GM18526 (cell line): ENCODE measurements around the gene NPSR1.

Experiments
- POLR2A ChIP-seq: IDR thresholded peaks from 3 replicates; pipeline ENCODE4 v1.6.1; 2011; ENCODE audit not compliant: insufficient read length; ENCODE audit errors: extremely low read depth

The NPSR1 gene

GRCh38 chr7:34761627-34762026 lies 103.6 kb downstream of the NPSR1 start:
- TF ChIP-seq POLR2A: no peak

- TF ChIP-seq POLR2A: no peak
Observed at GRCh38 chr7:34762764-34763163, 104.7 kb downstream of the NPSR1 start.

- no peak for TF ChIP-seq POLR2A
Observed at GRCh38 chr7:34772296-34772938, 114.4 kb downstream of the NPSR1 start.

- TF ChIP-seq POLR2A: no peak
Observed at GRCh38 chr7:34776748-34777358, 118.8 kb downstream of the NPSR1 start.

- no peak for TF ChIP-seq POLR2A
Observed at GRCh38 chr7:34780546-34780945, 122.5 kb downstream of the NPSR1 start.

- TF ChIP-seq POLR2A: no peak
Observed at GRCh38 chr7:34787586-34787985, 129.6 kb downstream of the NPSR1 start.

GRCh38 chr7:34806831-34807230 lies 148.8 kb downstream of the NPSR1 start:
- no peak for TF ChIP-seq POLR2A

- TF ChIP-seq POLR2A: no peak
Observed at GRCh38 chr7:34807548-34808340, 149.7 kb downstream of the NPSR1 start.

GRCh38 chr7:34821932-34822558 lies 164.0 kb downstream of the NPSR1 start:
- TF ChIP-seq POLR2A: no peak

- no peak for TF ChIP-seq POLR2A
Observed at GRCh38 chr7:34823650-34824258, 165.7 kb downstream of the NPSR1 start.

GRCh38 chr7:34825221-34825620 lies 167.2 kb downstream of the NPSR1 start:
- TF ChIP-seq POLR2A: no peak

GRCh38 chr7:34830390-34830789 lies 172.4 kb downstream of the NPSR1 start:
- TF ChIP-seq POLR2A: no peak

GRCh38 chr7:34831436-34831835 lies 173.4 kb downstream of the NPSR1 start:
- TF ChIP-seq POLR2A: no peak

GRCh38 chr7:34832020-34832419 lies 174.0 kb downstream of the NPSR1 start:
- TF ChIP-seq POLR2A: no peak

GRCh38 chr7:34835901-34836600 lies 178.0 kb downstream of the NPSR1 start:
- TF ChIP-seq POLR2A: no peak
